ENCODE data around the gene AIMP1. TPM values are rescaled to one million over a fixed set of nuclear protein-coding genes. Genes with fewer than 3 reads are reported as not detected.
"Not testable (repeated sequence)": the region's sequence is repeated elsewhere in the genome, so short reads cannot be mapped to it uniquely, and the experiment has no call there.

AIMP1 gene
- total RNA-seq, 2 donors from 2014 or later, result 35.6 to 40.7 TPM

- ATAC-seq (no peak), DNase-seq (no peak)
- intact Hi-C loops (cut with DNase I), result no loop called here
These were observed 10.8 kb upstream of the AIMP1 start for GRCh38 chr4:106305435-106306055.

DNA sequence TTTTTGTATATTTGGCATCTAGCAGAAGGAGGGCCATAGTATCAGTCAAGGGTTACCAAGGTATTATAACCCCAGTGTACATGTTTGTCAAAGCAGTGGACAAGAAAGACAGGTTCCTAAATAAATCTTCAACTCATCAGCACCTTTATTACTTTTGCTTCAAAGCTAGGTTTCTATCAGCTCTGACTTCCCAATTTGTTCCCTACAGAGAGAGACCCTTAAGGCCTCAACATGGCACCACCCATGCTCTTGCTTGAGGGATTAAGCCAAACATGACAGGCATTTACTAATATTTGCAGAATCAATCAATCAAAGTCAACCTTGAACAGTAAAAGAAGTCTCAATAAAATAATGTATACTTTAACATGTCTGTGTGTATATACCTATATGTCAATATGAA, 9.8 kb upstream of the AIMP1 start:
- intact Hi-C loops (cut with DNase I), result no loop called here
- DNase-seq (no peak), ATAC-seq (no peak)

DNA sequence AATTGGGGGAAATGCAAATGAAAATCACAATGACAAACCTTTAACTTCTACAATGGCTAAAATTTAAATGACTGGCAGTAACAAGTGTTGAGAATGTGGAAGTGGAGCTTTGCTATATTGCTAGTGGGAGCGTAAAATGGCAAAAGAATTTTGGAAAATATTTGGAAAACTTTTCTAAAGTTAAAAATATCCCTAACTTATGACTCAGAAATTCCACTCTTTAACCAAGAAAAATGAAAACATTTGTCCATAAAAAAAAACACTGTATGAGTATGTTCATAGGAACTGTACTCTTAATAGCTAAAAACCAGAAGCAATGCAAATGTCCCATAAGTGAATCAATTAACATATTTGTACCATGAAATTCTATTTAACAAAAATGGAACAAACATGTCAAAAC, 4.0 kb upstream of the AIMP1 start:
- intact Hi-C loops (cut with DNase I), result no loop called here
- DNase-seq (no peak), ATAC-seq (no peak)

- ATAC-seq, result no peak
- intact Hi-C loops (cut with DNase I), result no loop called here
These were observed 3.3 kb upstream of the AIMP1 start for GRCh38 chr4:106312997-106313522.

DNA sequence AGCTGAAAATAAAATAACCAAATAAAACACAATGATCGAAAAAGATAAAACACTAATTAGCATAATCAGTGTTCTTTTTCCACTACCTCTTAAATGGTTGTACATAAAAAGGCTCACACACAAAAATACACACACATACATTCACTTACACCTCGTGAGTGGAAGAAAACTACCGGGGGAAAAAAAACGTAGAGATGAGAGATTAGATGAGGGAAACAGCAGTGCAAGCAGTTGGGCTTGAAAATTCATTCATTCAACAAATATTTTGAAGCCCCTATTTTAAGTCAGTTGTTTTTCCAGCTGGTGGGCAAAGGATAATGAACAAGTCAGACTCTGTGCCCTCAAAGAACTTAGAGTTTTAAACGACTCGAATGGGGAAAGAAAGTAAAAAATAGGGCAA, 1.4 kb upstream of the AIMP1 start:
- no peak for DNase-seq
- intact Hi-C loops (cut with DNase I), result no loop called here
- ATAC-seq, result no peak

More at GRCh38 chr4:106312997-106313522, 3.3 kb upstream of the AIMP1 start:
- no peak for DNase-seq

DNA sequence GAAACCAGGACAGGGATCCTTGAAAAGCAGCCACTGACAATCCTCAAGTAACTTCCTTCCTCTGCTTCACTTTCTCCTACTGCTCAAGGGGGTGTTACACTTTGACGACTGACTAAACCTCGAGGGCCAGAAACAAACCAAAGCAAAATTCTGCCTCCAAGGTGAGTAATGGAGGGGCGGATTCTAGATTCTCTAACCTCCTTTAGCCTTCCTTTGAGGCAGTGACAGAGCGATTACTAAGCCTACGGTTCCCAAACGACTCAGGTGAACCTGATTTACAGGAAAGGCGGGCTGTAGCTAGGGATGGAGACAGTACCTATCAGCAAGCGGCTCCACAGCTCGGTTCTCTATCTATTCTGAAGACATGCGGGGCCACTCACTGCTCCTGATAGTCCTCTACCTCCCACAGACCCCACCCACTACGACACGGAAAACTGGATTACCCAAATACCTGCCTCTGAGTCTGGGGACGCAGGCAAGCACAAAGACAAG, 828 bp upstream of the AIMP1 start:
- no peak for DNase-seq
- intact Hi-C loops (cut with DNase I), result no loop called here
- ATAC-seq, result peak; percentile 5 to 21

- DNase-seq (no peak), ATAC-seq (no peak)
- intact Hi-C loops (cut with DNase I), result no loop called here
These were observed 541 bp downstream of the AIMP1 start for GRCh38 chr4:106316773-106317409.

GRCh38 chr4:106317815-106318214, 1.5 kb downstream of the AIMP1 start:
- intact Hi-C loops (cut with DNase I), result no loop called here
- ATAC-seq, result no peak
- DNase-seq, result no peak

DNA sequence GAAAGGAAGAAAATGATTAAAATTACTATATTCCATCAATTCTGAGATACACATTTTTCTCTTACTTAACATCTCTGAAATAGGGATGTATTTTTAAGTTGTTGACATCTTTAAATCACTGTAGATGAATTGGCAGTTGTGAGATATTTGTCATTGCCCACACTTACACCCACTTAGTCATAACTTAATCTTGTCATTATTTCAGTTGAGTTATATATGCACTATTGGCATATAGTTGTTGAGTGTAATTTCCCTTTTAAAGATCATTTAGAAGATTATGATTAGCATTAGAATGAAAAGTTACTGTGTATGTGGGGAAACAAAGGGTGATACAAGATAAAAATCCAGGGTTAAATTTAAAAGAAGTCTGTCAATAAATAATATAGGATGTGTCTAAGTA, 2.2 kb downstream of the AIMP1 start:
- ATAC-seq (no peak), DNase-seq (no peak)
- intact Hi-C loops (cut with DNase I), result no loop called here

DNA sequence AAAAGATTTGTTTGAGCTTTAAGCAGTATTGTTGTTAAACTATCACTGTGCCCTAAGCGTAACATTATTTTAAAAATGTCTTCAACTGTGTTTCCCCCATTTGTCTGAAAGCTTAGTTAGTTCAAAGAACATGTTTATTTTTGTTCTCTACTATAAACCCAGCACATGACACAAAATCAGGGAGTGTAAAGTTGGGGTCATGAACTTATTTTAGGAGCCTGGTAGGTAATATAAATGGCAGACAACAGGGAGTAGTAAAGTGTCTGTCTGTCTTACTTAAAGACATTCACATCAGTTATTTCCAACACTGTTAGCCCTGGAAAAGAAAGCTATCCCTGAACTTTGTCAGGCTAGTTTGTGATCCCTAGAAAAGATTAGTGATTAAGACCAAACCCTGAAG, 3.9 kb downstream of the AIMP1 start:
- DNase-seq (no peak), ATAC-seq (no peak)
- intact Hi-C loops (cut with DNase I), result no loop called here

GRCh38 chr4:106321168-106321567, 4.8 kb downstream of the AIMP1 start:
- intact Hi-C loops (cut with DNase I); DNase-seq; ATAC-seq: not testable (repeated sequence)

DNA sequence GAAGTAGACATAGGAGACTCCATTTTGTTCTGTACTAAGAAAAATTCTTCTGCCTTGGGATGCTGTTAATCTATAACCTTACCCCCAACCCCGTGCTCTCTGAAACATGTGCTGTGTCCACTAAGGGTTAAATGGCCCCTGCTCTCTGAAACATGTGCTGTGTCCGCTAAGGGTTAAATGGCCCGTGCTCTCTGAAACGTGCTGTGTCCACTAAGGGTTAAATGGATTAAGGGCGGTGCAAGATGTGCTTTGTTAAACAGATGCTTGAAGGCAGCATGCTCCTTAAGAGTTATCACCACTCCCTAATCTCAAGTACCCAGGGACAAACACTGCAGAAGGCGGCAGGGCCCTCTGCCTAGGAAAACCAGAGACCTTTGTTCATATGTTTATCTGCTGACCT, 5.5 kb downstream of the AIMP1 start:
- intact Hi-C loops (cut with DNase I); DNase-seq; ATAC-seq: not testable (repeated sequence)

- intact Hi-C loops (cut with DNase I), result no loop called here
- DNase-seq (no peak), ATAC-seq (no peak)
These were observed 6.8 kb downstream of the AIMP1 start for GRCh38 chr4:106323119-106323518.

- DNase-seq (no peak), ATAC-seq (no peak)
- intact Hi-C loops (cut with DNase I), result no loop called here
These were observed 9.4 kb downstream of the AIMP1 start for GRCh38 chr4:106325800-106326199.

DNA sequence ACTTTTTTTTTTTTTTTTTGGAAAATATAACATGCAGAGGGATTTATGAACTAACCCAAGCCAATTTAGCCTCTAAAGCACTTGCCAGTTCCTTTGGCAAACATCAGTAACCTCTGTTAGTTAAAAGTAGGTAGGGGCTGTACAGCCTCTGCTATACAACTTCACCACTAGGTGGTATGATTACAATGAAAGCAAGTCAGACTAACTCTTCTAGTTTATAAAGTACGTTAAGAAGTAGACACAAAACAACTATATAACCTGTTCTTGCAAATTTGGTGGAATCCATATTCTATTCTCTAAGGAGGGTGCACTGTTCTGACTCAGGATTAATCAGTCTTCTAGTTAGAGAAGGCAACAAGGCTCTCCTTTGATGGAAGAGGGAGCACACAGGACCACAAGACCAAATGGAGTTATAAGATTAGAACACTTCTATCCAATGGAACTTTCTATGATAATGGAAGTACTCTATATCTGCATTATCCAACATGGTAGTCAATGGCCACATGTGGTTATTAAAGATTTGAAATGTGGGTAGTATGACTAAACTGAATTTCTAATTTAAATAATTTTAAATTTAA, 12.8 kb downstream of the AIMP1 start:
- intact Hi-C loops (cut with DNase I), result no loop called here

GRCh38 chr4:106333186-106333585, 16.8 kb downstream of the AIMP1 start:
- ATAC-seq (no peak), DNase-seq (no peak)
- intact Hi-C loops (cut with DNase I), result no loop called here

More for the DNA sequence above, 12.8 kb downstream of the AIMP1 start:
- DNase-seq (no peak), ATAC-seq (peak; percentile 46 to 74)

GRCh38 chr4:106334741-106335470, 18.6 kb downstream of the AIMP1 start:
- intact Hi-C loops (cut with DNase I), result no loop called here
- no peak for DNase-seq
- ATAC-seq, result no peak

GRCh38 chr4:106336618-106337017, 20.3 kb downstream of the AIMP1 start:
- no peak for DNase-seq
- intact Hi-C loops (cut with DNase I), result no loop called here
- no peak for ATAC-seq

DNA sequence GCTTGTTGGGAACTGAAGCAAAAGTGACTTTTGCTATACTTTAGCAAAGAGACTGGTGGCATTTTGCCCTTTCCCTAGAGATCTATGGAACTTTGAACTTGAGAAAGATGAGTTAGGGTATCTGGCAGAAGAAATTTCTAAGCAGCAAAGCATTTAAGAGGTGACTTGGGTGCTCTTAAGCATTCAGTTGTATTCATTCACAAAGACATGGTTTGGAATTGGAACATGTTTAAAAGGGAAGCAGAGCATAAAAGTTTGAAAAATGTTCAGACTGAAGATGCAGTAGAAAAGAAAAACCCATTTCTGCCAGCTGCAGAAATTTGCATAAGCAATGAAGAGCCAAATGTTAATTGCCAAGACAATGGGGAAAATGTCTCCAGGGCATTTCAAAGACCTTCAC, 21.6 kb downstream of the AIMP1 start:
- no peak for DNase-seq
- no peak for ATAC-seq
- intact Hi-C loops (cut with DNase I), result no loop called here

GRCh38 chr4:106338671-106339070, 22.3 kb downstream of the AIMP1 start:
- no peak for DNase-seq
- no peak for ATAC-seq
- intact Hi-C loops (cut with DNase I), result no loop called here
